GM18511 (cell line): ENCODE results near the gene PITHD1.
A peak's percentile ranks its signal among the peaks of the same experiment; 100 is the strongest.
"Not testable (repeated sequence)": the region's sequence is repeated elsewhere in the genome, so short reads cannot be mapped to it uniquely, and the experiment has no call there.

ENCODE experiments used
- ATAC-seq: cut with Tn5 transposase; IDR thresholded peaks from one replicate; pipeline ENCODE4 v1.9.1; 2021; ENCODE audit warnings: mild to moderate bottlenecking, moderate library complexity; ENCODE audit not compliant: unreplicated experiment

The PITHD1 gene

DNA sequence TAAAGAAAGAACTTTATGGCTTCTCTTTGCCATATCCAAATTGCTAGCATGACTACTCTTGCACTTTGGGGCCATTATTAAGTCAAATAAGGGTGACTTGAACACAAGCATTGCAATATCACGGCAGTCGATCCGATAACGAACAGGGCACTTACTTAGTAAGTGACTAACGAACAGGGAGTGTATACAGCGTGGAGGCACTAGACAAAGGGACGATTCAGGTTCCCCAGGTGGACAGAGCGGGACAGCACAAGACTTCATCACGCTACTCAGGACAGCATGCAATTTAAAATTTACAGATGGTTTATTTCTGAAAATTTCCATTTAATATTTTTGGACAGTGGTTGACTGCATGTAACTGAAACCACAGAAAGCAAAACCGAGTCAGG is 5.4 kb upstream of the PITHD1 start:
- ATAC-seq = no peak

DNA sequence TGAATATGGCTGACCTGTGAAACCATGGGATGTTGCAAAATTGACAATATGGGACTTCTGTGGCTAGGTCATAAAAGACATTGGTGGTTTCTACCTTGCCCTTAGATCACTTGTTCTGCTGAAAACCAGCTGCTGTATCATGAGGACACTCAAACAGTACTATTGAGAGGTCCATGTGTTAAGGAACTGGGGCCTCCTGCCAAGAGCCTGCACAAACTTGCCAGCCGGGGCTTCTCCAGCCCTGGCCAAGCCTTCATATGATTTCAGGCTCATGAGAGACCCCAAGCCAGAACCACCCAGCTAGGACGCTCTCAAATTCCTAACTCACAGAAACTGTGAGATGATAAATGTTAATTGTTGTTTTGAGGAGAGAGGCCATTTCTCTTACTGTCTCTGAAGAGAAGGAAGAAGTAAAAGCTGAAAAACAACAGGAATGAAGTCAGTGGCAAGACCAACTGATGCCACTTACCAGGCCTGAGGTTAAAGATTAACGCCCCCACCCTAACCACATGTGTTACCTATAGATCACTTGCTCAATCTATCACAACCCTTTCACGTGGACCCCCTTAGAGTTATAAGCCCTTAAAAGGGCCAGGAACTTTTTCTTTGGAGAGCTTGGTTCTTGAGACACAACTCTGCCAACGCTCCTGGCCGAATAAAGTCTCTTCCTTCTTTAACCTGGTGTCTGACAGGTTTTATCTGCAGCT is 3.9 kb upstream of the PITHD1 start:
- ATAC-seq = no peak

DNA sequence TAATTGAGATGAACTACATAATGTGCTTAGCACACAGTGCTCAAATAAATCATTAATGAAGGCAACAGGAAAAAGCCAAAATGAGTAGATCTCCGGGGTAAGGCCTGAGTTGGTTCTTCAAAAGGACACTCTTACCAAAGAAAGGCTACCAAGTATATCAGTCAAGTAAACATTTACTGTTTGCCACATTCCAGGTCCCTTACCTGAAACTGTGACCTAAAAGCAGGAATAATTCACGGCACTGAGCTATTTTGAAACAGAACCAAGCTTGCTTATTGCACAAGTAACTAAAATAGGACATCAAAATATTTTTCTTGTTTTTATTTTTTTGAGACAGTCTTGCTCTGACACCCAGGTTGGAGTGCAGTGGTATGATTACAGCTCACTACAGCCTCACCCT is 2.0 kb upstream of the PITHD1 start:
- no peak for ATAC-seq

DNA sequence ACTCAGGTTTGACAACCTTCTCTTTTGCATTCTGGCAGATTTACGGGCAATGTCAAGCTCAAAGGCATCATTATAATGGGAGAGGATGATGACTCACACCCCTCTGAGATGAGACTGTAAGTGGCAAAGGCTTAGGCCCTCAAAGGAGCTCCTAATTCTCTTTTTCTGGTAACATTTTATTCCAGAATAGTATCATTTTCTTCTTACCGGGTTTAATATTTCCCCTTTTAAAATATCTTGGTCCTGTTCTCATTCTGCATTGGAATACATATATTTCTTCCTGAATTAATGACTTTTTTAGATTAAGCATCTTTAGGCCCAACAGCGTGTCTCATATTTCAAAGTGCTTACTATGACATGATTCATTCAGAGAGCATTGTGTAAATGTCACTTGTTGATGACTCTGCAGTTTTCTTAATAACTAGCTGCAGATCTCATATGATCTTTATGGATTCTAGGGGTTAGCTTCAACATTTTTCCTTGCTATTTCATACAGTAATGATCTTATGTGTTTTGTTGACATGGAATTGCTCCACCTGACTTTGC is 1.7 kb downstream of the PITHD1 start:
- no peak for ATAC-seq

DNA sequence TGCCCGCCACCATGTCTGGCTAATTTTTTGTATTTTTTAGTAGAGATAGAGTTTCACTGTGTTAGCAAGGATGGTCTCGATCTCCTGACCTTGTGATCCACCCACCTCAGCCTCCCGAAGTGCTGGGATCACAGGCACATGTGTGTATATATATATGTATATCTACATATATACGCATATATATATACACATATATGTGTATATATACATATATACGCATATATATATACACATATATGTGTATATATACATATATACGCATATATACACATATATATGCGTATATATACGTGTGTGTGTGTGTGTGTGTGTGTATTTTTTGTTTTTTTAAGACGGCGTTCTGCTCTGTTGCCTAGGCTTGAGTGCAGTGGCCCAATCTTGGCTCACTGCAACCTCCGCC is 4.9 kb downstream of the PITHD1 start:
- ATAC-seq = not testable (repeated sequence)

DNA sequence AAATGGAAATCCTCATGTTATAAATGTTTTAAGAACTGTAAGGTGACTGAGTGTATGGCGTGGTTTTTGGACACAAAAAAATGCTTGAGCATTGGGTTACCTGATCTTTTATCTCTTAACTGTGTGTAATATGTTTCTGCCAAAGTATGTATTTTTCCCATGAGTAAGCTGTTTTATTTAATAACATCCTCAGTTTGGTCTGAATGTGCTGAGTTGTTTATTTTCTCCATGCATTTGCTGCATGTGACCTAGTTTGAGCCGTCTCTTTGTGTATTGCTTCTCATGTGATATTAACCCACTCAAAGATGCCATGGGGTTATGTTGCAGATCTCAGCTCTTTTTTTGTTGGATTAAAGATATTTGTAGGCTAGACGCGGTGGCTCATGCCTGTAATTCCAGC is 6.6 kb downstream of the PITHD1 start:
- no peak for ATAC-seq

DNA sequence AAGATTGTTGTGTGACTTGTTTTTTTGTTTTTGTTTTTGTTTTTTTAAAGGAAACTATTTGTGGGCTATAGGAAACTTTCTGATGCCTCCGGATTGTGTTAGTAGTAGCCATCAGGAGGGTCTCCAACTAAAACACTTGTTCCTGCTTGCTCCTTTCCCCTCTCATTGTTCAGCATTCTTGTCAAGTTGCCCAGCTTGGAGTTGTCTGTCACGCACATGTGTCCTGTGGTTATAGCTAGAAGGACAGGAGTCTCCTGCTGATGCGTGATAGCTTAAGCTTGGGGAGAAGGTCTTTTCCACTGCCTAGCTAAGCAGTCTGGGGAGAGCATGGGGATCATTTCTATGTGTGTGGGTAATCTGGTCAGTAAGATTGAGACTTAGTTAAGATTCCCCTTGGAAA is 9.5 kb downstream of the PITHD1 start:
- no peak for ATAC-seq

DNA sequence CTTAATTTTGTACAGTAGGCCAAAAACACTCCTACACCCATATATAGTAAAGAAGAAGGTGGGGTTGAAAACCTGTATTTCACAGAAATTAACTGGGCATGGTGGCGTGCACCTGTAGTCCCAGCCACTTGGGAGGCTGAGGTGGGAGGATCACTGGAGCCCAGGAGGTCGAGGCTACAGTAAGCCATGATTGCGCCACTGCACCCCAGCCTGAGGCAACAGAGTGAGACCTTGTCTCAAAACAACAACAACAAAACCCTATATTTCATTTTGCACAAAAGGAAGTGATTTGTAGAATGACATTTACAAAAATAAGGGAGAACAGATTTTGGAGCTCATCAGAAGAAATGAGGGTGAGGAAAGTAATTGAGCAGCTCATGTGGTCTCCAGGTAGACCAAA is 10.5 kb downstream of the PITHD1 start:
- no peak for ATAC-seq

DNA sequence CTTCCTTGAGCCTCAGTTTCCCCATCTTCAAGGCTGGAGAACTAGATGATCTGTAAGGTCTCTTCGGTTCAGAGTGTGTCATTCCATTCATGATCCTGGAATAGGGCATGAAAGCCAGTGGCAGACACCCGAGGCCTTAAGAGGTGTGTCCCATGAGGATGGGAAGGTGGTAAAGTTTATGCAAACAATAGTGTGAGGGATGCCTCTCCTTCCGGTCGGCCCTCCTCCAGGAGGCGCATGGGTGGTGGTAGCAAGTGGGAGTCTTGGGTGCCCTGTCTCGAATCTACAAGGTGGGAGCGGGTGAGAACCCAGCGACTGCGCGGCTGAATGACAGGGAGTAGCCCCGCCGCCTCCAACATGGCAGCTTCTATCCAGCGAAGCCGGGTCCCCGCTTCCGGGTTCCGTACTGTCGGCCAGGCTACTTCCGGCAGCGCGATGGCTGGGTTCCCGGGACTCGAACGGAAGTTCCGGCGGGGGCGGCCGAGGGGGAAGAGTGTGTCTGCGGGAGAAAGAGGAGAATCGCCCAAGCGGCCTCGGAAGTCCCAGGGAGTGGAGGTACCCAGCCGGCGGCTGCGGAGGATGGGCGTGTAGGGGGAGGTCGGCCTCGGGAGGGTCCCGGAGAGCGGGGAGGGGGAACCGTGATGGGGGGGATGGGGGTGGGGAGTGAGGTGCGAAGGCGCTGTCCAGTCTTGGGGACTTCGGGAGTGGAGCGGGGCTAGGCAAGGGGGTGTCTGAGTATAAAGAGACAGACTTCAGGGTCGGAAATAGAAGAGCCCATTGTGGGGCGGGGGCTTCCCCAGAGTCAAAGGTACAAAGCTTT is 12.7 kb downstream of the PITHD1 start, which contains the start of gene LYPLA2:
LYPLA2 (plus strand) TSS at position 450 of the 820 bp plus-strand sequence. CDS start 1,538 bp downstream, outside the sequence.
- ATAC-seq = peak; percentile 89

DNA sequence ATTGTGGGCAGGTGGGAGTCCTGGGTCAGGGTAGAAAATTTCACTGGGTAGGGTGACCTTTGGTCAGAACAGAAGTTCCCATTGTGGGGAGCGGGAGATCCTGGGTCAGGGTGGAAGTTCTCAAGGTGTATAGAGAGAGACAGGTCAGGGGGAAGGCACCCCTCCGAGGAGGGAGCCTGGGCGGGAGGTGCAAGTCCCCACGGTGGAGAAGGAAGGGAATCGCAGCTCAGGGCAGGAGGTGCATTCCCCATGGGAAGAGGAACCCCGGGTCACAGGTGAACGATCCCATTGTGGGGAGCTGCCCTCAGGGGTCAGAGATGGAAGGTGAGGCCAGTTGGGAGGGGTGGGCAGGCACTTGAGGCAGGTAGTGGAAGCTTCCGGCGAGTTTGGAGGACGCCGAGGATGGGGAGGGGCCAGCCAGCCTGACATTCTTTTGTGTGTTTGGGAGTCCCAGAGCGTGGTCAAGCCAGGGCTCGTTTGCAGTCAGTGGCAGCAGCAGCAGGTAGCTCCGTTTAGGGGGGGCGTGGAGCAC is 13.4 kb downstream of the PITHD1 start:
- no peak for ATAC-seq

DNA sequence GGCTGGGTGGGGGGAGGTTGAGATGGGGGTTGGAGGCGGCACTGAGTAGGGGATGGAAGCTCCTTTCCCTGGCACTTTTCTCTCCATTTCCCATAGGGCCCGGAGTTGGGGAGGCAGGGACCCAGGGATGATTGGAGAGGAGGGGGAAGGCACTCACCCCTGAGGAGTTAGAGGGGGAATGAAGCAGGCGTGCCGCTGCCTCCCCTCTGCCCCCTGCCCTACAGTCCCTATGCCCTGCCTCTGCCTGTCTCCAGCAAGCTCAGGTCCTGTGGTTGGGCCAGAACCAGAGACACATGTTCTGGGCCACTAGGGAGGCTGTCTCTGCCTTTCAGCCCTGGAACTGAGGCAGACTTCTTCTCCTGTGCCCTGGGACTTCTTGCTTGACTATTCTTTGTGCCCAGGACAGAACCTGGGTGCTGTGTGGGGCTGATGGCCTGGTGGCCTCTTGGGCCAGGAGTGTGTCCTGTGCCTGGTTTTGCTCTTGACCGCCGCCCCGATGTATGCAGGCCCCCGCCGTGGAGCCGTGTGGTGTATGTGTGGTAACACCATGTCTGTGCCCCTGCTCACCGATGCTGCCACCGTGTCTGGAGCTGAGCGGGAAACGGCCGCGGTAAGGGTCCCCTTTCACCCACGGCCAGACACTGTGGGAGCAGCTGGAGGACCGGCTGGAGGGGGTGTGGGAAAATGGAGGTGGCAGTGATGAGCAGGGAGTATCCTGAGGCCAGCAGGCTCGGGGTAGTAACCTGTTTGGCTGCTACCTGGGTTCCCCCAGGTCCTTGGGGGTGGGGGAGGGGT is 14.1 kb downstream of the PITHD1 start:
- ATAC-seq = no peak

DNA sequence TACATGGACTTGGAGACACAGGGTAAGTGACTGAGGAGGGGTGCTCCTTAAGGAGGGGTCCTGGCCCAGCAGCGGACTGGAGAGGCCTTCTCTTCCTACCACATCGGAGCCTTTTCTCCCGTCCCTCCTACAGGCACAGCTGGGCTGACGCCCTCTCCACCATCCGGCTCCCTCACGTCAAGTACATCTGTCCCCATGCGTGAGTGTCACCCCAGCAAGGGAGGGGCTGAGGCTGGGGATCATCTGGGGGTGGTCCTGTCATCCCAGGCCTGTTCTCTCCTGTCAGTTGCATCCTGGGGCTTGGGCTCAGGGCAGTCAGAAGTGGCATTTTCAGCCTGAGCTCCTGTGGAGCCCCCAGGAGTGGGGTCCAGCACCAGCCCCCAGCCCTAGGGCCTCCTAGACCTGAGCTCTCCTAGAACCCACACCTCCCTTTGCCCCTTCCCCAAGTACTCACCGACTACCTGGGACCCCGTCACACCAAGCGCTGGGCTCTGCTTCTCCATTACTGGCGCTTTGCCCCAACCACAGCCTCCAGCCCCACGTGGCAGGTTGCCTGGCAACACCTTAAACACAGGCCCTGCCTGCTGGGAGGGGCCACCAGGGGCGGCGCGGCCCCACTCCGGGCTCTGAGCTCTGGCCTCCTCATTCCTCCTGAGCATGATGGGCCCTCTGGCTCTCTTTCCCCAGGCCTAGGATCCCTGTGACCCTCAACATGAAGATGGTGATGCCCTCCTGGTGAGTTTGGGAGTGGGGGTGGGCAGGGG is 15.0 kb downstream of the PITHD1 start:
- ATAC-seq = no peak

DNA sequence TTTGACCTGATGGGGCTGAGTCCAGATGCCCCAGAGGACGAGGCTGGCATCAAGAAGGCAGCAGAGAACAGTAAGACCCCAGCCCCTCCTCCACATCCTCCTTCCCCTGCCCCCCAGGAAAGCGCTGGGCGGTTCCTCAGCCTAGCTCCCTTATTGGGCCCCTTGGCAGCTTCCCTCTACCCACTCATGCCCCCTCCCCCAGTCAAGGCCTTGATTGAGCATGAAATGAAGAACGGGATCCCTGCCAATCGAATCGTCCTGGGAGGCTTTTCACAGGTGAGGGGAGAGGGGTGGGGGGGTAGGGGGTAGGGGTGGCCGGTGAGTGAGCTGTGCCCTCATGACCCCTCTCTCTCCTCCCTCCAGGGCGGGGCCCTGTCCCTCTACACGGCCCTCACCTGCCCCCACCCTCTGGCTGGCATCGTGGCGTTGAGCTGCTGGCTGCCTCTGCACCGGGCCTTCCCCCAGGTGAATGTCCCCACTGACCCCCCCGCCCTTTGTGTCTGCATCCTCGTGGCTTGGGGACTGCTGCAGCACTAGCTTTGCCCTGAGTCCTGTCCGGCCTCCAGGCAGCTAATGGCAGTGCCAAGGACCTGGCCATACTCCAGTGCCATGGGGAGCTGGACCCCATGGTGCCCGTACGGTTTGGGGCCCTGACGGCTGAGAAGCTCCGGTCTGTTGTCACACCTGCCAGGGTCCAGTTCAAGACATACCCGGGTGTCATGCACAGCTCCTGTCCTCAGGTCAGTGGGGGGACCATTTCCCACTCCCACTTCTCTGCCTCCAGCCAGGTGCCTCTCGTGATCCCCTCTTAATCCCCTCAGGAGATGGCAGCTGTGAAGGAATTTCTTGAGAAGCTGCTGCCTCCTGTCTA is 15.9 kb downstream of the PITHD1 start:
- ATAC-seq = no peak

DNA sequence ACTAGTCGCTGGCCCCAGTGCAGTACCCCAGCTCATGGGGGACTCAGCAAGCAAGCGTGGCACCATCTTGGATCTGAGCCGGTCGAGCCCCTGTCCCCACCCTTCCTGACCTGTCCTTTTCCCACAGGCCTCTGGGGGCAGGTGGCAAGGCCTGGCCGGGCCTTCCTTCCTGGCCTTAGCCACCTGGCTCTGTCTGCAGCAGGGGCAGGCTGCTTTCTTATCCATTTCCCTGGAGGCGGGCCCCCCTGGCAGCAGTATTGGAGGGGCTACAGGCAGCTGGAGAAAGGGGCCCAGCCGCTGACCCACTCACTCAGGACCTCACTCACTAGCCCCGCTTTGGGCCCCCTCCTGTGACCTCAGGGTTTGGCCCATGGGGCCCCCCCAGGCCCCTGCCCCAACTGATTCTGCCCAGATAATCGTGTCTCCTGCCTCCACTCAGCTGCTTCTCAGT is 16.5 kb downstream of the PITHD1 start:
- not testable (repeated sequence) for ATAC-seq

DNA sequence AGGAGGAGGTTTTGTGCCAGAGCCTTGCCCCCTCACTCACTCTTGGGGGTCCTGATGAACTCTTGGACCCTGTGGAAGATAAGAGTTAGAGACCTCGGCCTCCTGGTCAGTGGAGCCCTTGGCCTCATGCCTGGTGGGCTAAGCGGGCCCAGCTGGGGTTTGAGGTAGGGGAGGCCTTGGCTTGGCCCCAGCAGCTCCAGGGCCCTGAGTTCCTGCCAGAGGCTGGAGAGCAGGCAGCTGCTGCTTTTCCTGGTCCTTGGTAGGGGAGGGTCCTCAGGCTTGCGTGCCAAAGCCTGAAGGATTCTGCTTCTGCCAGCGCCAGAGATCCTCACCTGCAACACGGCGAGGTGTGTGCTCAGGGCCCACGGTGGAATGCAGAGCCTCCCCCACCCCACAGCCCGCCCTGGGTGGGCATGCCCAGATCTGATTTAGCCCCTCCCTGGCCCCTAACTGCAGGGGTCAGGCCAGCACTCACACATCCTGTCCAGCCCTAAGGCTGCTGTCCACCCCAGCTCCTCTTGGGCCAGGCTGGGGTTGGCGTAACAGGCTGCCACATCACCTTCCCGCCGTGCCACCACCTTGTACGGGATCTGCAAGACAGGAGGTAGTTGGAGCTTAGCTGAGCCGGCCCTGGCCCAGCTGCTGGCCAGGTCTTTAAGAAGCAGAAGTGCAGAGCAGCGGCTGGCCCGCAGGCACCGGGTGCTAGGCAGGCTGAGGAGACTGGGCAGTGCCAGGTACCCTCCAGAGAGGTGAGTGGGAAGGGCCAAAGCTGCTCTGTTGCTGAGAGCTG is 17.7 kb downstream of the PITHD1 start:
- ATAC-seq = no peak

DNA sequence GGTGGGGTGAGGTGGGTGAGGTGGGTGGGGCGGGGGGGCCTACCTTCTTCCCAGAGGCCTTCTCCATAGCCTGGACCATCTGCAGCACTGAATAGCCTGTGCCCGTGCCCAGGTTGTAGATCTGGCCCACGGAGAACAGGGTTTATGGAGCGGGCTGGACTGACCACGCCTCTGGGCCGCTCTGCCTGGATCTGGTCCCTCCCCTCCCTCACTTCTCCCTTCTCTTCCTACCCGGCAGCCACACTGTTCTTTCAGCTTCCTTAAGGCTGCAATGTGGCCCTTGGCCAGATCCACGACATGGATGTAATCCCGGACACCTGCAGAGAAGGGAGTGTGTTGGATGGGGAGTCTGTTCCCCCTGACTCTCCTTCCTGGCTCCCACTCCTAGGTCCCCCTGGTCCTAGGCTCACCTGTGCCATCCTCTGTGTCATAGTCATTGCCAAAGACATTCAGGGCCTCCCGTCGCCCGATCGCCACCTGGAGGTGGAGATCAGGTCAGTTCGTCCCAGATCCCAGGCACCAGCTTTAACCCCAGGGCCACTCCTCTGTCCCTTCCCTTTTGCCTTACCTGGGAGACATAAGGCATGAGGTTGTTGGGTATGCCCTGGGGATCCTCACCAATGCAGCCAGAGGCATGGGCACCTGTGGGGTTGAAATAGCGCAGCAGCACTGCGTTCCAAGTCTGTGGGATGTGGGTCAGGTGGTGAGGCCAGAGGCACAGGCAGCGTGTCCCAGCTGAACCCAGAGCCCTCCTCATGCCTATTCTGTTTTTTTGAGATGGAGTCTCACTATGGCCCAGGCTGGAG is 18.5 kb downstream of the PITHD1 start:
- ATAC-seq = no peak
